Ovary (tissue), 9 donors: ENCODE data around the gene CACNA1C. TPM values are rescaled to one million over a fixed set of nuclear protein-coding genes. Genes with fewer than 3 reads are reported as not detected.

ENCODE experiments used
- DNase-seq, 5 donors: peaks; one replicate each; pipeline ENCODE4 v3.0.0-alpha.2; 2019 to 2020
- H3K27ac ChIP-seq, 2 donors: fragments of 200-600 bp; one replicate each; pipeline versions ENCODE4 v1.5.1 to v1.8.0; 2019 to 2022
- H3K27me3 ChIP-seq: fragments of 200-600 bp; one replicate; pipeline ENCODE4 v1.8.0; 2022
- H3K36me3 ChIP-seq: fragments of 200-600 bp; sonication (generic); one replicate; pipeline ENCODE4 v1.5.1; 2019
- H3K4me1 ChIP-seq: one replicate; pipeline ENCODE4 v1.8.1; 2013; ENCODE audit warnings: mild to moderate bottlenecking, moderate library complexity; ENCODE audit not compliant: insufficient read depth
- H3K4me3 ChIP-seq: fragments of 200-600 bp; sonication (generic); one replicate; pipeline ENCODE4 v1.5.1; 2017
- H3K9me3 ChIP-seq, 2 donors: fragments of 200-600 bp in 1 of 2; sonication (generic) in 1 of 2; one replicate each; pipeline versions ENCODE4 v1.5.1 to v1.8.1; 2013 to 2019; ENCODE audit warnings: mild to moderate bottlenecking in 1 of 2, moderate library complexity in 1 of 2
- EP300 ChIP-seq: sonication (generic); formaldehyde crosslinking; IDR thresholded peaks from one replicate; pipeline ENCODE4 v1.6.1; 2017; ENCODE audit warnings: antibody characterized with exemption
- POLR2A ChIP-seq: fragments of 450-650 bp; IDR thresholded peaks from one replicate; pipeline ENCODE4 v1.6.1; 2017; ENCODE audit warnings: antibody characterized with exemption, mild to moderate bottlenecking, moderate library complexity
- WGBS, 3 donors: extraction: QIAGEN DNeasy Blood & Tissue Kit in 1 of 3; methylation state at CpG; one replicate each; pipeline versions ENCODE4 v1.1.5 to v1.1.7; 2013 to 2017; 5-methylcytosine and 5-hydroxymethylcytosine counted together
- intact Hi-C, 4 donors: fragments of 100-400 bp; cut with DNase I; formaldehyde crosslinking; loops; one replicate each; pipeline versions ENCODE4 v1.11.0 to v1.15.1; 2022 to 2023
- polyA plus RNA-seq, 2 donors: library from polyadenylated mRNA; stranded (reverse); fragments of 200-250 nt in 1 of 2; fragments of 350-450 nt in 1 of 2; fragmentation: Illumina TruSeq in 1 of 2; extraction: RNeasy Lipid Tissue Mini Kit (QIAGEN cat#74804) in 1 of 2; gene quantifications; one replicate each; pipeline ENCODE4 v1.2.3, GENCODE V29; 2013 to 2014
- total RNA-seq, 7 donors: library from RNA; depleted of rRNA in 2 of 7; stranded (reverse); fragments of >200 nt in 2 of 7; fragmentation: NEBNext Ultra II Directional in 3 of 7; extraction: Animal tissue kit (Norgen Biotek cat#: 25700) in 3 of 7; gene quantifications; one replicate each; pipeline versions ENCODE4 v1.1.0 to v1.2.4, GENCODE V29; 2016 to 2023
- TF ChIP-seq, protein P1 (sequence below), 3 donors: fragments of 450-650 bp in 2 of 3; fragments of 200-600 bp in 1 of 3; IDR thresholded peaks; one replicate each; pipeline versions ENCODE4 v1.5.1 to v1.8.0; 2016 to 2022; ENCODE audit warnings: antibody characterized with exemption in 3 of 3, mild to moderate bottlenecking in 1 of 3
- donor health status: DM: no; HTN: no; CAD: no; lungs with moderate emphysema.
- donor health status: DM: no; HTN: no; CAD: no.
- donor health status: Bipolar disorder and iron deficiency.
- donor health status: DM: yes; HTN: yes; CAD: no.
- donor health status: DM: no; HTN: no; CAD: no.
- donor health status: DM: yes; HTN: yes; CAD: no.

The CACNA1C gene
- total and polyA plus RNA-seq, 9 donors = 2.2 to 8.3 (median 3.7) TPM

DNA sequence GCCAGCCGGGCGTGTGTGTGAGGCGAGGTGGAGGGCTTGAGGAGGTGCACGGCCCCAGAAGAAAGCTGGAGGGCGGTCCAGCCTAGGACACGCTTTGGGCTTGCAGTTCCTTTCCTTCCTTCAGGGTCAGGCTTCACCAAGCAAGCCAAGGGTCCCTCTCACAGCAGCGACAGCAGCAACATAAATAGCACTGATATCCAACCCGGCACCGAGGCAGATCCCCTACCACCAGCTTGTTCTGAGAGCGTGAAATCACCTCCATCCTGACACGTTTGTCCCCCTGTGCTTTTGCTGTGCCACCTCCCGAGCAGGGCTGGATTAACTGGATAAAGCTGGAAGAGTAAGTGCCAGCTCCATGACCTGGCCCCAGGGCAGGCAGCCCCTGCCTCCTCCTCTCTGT is 251.4 kb downstream of the CACNA1C start:
- 80 to 86% (median 84%) methylated on average over 12 of the region's 12 CpGs for WGBS, 3 donors
- DNase-seq = no peak
- H3K4me3 ChIP-seq = no peak overlapping the region
- TF ChIP-seq POLR2A (no peak), EP300 (no peak)
- TF ChIP-seq, protein P1, sequence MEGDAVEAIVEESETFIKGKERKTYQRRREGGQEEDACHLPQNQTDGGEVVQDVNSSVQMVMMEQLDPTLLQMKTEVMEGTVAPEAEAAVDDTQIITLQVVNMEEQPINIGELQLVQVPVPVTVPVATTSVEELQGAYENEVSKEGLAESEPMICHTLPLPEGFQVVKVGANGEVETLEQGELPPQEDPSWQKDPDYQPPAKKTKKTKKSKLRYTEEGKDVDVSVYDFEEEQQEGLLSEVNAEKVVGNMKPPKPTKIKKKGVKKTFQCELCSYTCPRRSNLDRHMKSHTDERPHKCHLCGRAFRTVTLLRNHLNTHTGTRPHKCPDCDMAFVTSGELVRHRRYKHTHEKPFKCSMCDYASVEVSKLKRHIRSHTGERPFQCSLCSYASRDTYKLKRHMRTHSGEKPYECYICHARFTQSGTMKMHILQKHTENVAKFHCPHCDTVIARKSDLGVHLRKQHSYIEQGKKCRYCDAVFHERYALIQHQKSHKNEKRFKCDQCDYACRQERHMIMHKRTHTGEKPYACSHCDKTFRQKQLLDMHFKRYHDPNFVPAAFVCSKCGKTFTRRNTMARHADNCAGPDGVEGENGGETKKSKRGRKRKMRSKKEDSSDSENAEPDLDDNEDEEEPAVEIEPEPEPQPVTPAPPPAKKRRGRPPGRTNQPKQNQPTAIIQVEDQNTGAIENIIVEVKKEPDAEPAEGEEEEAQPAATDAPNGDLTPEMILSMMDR (IDR thresholded peaks at IDR 0.05) = no peak
- no peaks in the 10 kb centered on the region for H3K27me3 ChIP-seq
- no peaks in the 10 kb centered on the region for H3K36me3 ChIP-seq
- intact Hi-C loops = no loop called here
- H3K9me3 ChIP-seq = no peaks in the 10 kb centered on the region
- H3K4me1 ChIP-seq = peaks cover 12% of the 10 kb centered on the region
- H3K27ac ChIP-seq = no peak overlapping the region

DNA sequence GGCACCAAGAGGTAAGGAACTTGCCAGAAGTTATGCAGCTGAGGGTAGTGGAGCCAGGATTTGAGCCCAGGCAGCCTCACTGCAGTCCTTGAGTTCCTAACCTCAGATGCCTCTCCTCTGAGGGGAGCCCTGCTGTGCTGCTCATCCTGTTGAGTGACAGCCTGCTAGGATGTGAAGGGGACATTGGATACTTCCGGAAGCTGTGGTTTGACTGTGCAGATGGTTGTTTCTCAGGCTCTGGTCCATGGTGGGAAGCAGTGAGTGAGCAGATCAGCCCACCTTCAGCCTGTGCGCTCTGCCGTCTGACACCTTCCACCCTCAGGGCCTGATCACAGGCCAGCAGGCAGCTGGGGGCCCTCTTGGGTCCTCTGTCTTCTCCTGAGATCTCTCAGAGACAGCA is 253.2 kb downstream of the CACNA1C start:
- no peak for DNase-seq
- 82 to 98% (median 82%) methylated on average over 3 of the region's 3 CpGs for WGBS, 3 donors
- Histone ChIP-seq H3K27ac (no peak overlapping the region), H3K27me3 (no peaks in the 10 kb centered on the region), H3K36me3 (no peaks in the 10 kb centered on the region), H3K9me3 (no peaks in the 10 kb centered on the region), H3K4me1 (peaks cover 10% of the 10 kb centered on the region), H3K4me3 (no peak overlapping the region)
- intact Hi-C loops = no loop called here
- TF ChIP-seq POLR2A (no peak), EP300 (no peak)
- TF ChIP-seq, protein P1 (IDR thresholded peaks at IDR 0.05) = no peak

DNA sequence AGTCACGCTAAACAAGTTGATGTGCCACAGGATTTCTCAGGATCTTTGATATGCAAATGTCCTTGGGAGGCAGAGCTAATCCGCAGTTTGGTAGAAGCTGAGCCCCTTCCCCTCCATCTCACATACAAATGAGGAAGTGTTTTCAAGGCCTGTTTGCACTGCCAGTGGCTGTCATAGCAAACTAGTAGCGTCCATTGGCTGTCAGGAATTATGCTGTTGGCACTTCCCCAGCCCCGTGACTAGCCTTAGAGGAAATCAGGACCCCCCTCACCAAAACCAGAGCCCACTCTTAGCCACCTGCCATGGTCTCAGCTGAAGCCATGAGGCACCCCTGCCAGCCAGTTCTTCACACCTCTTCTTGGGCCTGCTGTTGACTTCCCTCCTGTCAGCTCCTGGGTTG is 253.9 kb downstream of the CACNA1C start:
- no peaks in the 10 kb centered on the region for H3K36me3 ChIP-seq
- no peaks in the 10 kb centered on the region for H3K27me3 ChIP-seq
- intact Hi-C loops = no loop called here
- no peak overlapping the region for H3K4me3 ChIP-seq
- H3K9me3 ChIP-seq = no peaks in the 10 kb centered on the region
- no peak for DNase-seq
- no peak overlapping the region for H3K27ac ChIP-seq
- H3K4me1 ChIP-seq = peaks cover 5% of the 10 kb centered on the region
- no peak for TF ChIP-seq EP300
- TF ChIP-seq, protein P1 (IDR thresholded peaks at IDR 0.05) = no peak
- WGBS, 3 donors = 80 to 86% (median 86%) methylated on average over 4 of the region's 4 CpGs

DNA sequence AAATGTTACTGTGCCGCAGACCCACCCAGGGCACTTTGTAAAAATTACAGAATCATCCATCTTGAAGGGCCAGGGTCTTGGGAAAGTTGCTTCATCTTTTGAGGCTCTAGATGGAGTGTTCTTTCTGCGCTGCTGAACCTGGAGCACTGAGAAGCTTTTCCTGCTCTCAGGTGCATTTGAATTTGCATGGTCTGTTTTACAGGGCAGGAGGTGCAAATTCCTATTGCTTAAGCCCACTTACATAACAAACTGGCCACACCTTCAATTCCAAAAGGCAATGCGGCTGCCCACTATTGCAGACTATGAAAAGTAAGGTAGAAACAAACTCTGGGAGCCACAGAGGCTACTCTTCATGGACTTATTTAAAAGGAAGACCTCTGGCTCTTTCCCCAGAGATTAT is 254.8 kb downstream of the CACNA1C start:
- Histone ChIP-seq H3K9me3 (no peaks in the 10 kb centered on the region), H3K27me3 (no peaks in the 10 kb centered on the region), H3K4me1 (no peaks in the 10 kb centered on the region), H3K4me3 (no peak overlapping the region), H3K36me3 (no peaks in the 10 kb centered on the region), H3K27ac (no peak overlapping the region)
- DNase-seq = no peak
- intact Hi-C loops = no loop called here
- TF ChIP-seq POLR2A = no peak
- no peak for TF ChIP-seq EP300
- TF ChIP-seq, protein P1 (IDR thresholded peaks at IDR 0.05) = no peak
- 81 to 96% (median 91%) methylated on average over 3 of the region's 3 CpGs for WGBS, 3 donors

DNA sequence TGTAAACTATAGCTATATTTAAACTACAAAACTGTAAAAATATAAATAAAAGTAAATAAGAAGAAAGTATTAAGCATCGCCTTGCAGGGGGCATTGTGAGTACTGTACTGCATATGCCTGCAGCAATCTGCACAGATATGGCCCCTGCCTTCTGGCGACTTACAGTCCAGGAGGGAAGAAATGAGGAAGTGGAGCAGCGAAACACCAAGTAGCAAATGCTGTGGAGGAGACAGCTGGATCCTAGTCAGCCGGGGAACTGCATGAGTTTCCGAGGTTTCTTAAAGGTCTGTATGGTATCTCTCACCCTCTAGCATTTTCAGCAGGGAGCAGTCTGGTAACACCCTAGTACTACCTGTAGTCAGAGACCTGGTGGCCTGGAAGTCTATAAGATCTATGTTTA is 256.9 kb downstream of the CACNA1C start:
- Histone ChIP-seq H3K27ac (no peak overlapping the region), H3K27me3 (no peaks in the 10 kb centered on the region), H3K4me1 (no peaks in the 10 kb centered on the region), H3K9me3 (no peaks in the 10 kb centered on the region), H3K36me3 (no peaks in the 10 kb centered on the region), H3K4me3 (no peak overlapping the region)
- TF ChIP-seq EP300 (no peak), POLR2A (no peak)
- TF ChIP-seq, protein P1 (IDR thresholded peaks at IDR 0.05) = no peak
- DNase-seq = no peak
- 81 to 87% (median 84%) methylated on average over 5 of the region's 5 CpGs for WGBS, 3 donors
- intact Hi-C loops = no loop called here
